T-helper 2 cell (primary cell): ENCODE measurements around the gene DLG2.
"Not testable (repeated sequence)": the region's sequence is repeated elsewhere in the genome, so short reads cannot be mapped to it uniquely, and the experiment has no call there.

ENCODE experiments used
- DNase-seq, 5 experiments: peaks; one replicate each; pipeline versions ENCODE4 v3.0.0 to v3.0.0-alpha.2; 2012 to 2022

DLG2 gene

DNA sequence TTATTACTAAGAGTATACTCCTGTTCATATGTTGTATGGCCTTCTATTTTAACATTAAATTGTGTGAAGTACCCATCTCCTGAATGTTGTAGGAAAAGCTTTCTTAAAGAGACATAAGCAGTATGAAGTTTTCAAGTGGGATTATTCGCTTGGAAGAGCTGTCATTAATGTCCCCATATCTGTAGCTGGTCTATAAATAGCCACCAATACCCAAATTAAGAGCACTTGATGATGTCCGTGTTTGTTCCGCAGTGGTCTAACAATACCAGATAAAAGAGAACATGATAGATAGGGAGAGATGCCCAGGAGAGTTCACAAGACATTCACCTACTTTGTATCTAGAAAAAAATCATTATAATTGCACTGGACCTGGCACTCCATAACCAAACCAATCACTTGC lies 527.6 kb downstream of the DLG2 start:
- no peak for DNase-seq

DNA sequence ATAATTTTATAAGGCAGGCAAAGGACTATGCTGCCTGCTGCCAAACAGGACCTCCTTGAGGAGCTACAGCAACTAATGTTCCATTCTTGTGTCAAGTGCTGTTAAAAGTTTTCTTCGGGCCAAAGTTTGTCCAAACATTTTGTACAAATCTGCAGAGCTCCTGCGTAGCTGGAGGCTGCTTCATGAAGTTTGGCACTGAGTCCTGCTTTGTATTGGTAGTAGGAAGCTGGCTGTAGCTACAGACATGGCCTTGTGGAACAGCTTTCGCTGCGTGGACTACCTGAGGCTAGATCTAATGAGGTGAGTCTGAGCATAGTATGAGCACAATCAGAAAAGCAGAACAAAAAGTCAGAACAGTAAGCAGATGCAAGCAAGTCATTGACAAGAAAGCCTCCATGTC lies 528.1 kb downstream of the DLG2 start:
- no peak for DNase-seq

DNA sequence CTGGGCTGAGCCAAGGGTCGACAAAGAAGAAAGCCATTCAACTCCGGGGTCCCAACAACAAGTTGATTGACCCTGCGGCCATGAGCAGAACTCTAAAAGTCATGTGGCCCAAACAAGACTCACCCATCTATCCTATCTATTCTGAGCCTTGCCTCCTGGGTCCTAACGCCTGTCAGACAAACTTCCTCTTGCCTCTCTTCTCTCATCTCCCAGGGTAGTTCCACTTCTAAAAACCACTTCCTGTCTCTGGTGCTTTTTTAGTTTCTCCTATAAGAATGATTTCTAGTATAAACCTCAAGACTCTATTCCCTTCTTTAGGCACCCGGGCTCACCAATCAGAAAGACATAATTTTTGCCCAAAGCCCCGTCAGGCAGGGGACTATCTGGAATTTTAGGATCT lies 530.2 kb downstream of the DLG2 start:
- DNase-seq: peak in 1 of 5 experiments; percentile 7

DNA sequence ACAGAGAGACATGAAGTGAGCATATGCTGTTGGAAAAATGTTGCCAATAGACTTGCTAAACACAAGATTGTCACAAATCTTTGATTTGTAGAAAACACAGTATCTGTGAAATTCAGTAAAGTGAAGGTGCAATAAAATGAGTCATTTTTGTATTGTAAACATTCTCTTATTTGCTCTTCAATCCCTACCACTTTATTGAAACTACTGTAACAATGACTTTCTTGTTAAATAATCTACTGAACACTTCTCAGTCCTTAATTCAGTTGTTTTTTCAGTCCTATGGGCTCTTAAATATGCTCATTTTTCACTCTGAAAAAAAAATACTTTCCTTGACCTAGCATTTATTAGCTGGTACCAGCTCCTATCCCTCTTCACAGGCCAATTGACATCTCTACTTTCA lies 531.9 kb downstream of the DLG2 start:
- no peak for DNase-seq

DNA sequence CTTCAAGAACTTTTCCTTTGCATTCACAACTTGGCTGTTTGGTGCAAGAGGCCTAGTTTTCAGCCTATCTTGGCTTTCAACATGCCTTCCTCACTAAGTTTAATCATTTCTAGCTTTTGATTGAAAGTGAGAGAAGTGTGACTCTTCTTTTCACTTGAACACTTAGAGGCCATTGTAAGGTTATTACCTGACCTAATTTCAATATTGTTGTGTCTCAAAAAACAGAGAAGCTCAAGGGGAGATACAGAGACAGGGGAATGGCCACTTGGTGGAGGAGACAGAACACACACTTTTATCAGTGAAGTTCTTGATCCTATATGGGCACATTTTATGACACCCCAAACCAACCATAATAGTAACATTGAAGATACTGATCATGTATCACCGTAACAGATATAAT lies 532.3 kb downstream of the DLG2 start:
- no peak for DNase-seq

DNA sequence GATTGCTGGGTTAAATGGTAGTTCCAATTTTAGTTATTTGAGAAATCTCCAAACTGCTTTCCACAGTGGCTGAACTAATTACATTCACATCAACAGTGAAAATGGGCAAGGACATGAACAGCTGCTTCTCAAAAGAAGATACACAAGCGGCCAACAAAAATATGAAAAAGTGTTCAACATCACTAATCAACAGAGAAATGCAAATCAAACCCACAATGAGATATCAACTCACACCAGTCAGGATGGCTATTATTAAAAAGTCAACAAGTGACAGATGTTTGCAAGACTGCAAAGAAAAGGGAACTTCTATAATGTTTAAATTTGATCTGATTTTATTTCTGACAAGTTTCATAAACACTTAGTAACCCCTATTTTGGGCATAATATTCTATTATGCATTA lies 537.5 kb downstream of the DLG2 start:
- no peak for DNase-seq

DNA sequence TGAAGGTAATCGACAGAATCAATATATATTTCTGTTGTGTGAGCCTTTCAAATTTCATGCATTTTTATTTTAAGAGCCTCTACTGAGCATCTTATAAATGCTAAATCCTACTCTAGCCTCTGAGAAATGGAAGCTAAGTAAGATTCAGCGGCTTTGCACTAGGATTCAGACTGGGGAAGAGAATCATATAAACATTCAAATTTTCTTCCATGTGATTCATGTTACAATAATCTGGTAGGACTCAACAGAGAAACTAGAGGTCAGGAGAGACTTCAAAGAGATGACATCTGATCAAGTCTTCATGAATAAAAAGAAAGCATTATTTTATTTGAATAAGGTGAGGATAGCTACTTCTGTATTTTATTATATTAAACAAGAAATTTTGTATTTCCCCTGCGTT lies 538.9 kb downstream of the DLG2 start:
- DNase-seq: no peak

DNA sequence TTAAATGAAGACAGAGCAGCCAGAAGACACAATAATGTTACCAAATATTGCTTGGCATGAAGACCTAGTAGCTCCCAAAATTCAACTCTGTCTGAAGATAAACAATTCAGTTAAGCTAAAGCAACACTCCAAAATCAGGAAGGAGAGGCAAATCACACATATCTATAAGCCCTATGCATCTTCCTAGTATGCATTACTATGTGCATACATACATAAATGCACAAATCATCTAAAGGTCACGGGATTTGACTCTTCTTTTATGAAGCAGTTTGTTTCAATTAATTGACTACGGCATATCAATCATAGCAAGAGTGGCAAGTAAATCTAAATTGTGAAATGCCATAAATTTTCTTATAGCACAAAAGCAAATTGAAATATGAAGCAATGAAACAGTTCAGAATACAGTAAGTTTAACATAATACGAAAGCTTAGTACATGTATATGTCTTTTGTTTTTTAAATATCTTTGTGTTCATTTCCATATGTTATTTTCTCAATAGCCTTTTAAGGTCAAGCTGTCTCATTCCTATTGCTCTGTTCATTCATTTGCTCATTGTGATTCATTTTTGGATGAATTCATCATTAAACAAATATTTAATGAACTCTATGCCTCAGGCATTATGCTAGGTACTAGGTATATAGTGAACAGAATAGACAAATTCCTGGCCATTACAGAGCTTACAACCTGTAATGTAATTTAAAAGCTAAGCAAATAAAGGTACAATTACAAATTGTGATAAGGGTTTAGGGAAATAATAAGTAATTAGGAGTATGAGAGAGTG lies 540.5 kb downstream of the DLG2 start:
- DNase-seq: no peak

DNA sequence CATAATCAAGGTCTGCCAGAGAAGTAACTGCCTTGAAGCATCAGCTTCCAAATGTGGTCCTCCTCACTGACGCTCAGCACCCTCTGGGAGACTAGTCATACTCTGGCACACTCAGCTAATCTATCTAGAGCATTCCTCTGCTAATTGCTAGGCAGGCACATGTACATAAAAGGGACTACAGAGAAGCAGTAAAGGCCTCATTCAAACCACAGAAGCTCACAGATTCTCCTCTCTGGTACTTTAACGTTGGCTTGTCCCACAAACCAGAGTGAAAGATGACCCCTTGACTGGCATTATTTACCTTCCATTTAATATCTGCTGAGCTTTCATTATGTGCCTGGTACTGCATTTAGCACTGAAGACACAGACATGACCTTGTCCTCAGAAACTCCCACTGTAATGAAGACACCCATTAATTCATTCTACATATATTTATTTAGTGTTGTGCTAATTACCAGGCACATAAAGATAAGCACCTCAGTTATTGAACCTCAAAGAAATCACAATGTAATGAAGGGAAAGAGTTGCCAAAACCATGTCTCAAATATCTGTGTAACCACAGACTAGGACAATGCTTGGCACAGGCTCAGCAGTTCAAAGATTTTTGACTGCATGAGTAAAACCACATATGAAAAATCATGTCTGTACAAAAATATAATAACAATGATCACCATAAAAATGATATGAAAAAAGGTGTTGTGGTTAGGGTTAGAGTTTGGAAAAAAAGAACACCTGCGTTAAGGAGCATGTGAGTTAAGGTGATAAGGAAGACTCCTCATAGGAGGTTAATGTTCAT lies 550.4 kb downstream of the DLG2 start:
- DNase-seq: no peak

DNA sequence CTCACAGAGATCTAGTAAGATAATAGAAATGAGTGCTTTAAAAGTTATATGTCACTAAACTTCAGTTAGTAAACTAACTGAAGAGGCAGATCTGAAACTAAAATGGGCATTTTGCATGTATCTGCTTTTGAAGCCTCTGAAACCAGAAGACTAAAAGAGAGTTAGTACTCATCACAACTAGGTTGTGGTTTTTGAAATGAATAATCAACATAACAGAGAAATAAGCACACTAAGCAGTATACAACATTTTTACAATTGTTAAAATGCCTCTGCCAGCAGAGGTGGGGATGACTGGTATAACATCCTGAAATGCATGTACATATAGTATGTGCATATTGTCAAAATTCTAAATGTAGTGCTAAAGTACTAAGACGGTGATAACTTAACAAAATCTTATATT lies 564.5 kb downstream of the DLG2 start:
- DNase-seq: peak in 1 of 5 experiments; percentile 78

DNA sequence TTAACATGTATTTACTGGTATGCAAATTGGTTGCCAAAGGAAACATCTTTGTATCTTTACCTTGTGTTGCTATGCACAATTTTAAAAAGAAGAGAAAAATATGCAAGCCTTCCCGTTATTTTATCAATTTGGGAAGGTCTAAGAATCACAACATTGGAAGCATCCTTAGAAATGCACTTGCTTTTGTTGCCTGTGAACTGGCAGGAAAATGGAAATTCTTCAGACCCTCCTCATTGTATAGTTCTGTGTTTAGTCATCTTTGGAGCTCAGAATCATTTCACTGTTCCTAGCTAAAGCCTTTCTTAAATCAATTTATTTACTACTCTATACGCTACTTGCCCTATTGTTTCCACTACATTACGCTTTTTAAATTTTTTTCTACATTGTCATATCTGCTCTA lies 574.5 kb downstream of the DLG2 start:
- DNase-seq: no peak

DNA sequence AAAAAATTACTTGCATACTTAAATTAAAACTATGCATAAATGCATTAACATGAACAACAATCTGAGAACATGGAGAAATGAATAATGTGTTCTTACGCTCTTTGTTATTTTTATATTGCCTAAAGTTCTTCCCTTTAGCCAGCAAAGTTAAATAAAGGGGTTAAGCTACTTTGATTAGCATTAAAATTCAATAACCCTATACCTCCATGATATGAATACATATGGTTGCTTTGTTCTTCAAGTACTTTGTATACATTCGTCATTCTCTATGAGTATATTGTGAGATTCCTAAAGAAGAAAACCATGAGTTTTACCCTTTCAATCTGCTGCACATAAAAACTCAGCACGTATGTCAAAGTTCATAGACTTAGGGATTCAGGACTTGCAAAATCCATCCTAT lies 578.3 kb downstream of the DLG2 start:
- DNase-seq: no peak

DNA sequence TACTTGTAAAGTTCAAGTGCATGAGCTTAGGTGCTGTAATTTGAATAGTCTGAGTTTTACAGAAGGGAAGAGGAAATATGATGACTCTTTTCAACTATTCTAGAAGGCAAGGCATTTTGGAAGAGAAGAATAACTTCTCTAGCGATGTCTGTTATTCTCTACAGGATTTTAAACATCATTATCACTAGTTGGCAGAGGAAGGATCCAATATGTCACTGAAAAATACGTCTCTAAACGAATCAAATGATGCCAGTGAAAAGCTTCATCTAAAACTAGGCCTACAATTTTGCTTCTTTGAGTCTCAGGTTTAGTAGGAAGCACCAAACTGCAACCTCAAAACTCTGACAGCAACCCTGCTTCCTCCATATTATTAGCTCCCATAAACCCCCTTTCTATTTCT lies 581.4 kb downstream of the DLG2 start:
- DNase-seq: no peak

DNA sequence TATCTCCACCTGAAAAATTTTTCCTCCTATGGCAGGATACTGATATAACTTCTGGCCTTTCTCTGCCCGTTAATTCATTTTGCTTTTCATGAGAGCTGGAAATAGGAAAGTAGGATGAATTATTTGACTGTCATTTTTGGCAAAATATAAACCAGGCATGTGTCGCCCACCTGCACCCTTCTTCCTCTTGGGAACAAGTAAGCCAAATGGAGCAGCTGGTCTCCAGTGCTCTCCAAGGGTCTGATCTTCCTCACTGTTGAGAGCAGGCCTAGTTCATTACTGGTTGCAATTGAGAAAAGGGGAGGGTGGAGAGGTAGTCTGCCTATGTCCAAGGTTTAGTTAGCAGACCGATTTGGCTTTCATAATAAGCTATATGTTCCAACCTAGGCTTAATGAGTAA lies 582.2 kb downstream of the DLG2 start:
- DNase-seq: no peak

DNA sequence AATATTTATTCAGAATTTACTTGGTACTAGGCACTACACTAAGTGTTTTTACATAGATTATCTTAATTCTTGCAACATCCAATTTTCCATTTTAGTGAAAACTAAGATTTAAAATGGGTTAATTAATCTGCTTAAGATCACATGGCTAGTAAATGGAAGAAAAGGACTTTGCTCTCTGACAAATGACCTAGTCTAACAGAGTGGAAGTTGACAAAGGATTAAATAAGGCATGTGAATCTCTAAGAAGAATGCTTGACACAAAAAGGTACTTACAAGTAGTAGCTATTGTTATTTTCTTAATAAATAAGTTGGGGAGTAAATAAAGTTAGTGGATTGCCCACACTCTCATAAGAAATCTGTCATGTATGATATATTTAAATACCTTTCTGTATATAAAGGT lies 584.8 kb downstream of the DLG2 start:
- DNase-seq: no peak

DNA sequence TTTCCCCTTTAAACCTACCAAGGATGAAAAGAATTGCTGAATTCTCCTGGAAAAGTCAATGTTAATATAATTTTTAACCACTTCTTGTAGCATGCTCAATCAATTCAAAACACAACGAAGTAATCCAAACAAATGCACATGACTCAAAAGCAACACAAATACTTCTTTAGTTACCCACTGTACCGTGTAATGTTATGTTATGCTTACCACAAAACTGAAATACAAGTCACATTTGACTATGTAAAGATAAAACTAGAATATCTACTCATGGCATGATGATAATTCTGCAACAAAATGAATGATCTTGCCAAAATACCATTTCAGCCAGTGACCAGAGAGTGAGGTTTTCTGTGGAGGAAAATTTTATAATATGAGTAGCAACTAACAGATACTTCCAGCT lies 587.0 kb downstream of the DLG2 start:
- no peak for DNase-seq

DNA sequence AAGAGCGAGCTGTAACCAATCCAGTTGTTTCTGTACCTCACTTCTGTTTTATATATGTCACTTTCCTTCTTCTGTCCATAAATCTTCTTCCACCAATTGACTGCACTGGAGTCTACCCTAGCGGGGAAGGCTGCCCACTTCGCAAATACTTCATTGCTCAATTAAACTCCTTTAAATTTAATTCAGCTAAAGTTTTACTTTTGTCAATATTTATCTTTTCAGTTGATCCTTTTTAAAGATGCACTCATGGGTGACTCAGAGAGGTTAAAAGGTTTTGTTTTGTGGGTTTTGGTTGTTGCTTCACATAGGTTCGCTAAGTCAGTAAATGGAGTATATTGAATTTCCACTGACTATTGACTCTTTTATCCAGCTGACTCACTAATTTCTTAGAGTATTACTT lies 597.2 kb downstream of the DLG2 start:
- no peak for DNase-seq

DNA sequence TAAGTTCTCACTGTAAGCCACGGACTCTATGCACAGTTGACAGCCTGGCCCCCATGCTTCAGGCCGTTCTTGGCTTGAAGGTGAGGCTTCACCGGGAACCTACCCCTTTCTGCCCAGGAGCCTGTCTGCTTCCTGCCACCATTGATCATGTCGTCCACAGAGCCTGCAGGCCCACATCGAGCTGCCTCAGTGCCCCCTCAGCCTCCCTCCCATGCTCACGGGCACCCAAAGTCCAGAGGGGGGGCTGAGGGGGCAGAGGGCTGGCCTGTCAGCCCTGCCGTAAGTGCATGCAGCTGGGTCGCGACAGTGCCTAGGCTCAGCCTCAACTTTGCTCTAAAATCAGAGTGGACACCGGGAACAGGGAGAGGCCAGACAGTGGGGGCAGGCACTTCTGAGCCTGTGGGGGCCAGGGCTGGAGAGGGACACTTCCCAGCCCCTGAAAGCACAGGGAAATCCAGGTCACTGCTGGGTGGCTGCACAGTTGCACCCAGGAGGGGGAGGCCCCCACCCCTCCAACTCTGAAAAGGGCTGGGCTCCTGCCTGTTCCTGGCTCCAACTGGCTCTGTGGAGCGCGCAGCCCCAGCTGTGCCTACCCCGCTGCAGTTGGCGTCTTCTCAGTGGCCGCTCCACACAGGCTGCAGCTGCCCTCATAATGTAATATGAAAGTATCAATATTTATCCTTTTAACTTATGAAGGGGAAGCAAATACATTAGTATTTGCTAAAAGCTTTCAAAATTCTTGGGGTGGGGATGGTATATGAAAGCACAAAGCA lies 598.6 kb downstream of the DLG2 start:
- DNase-seq: no peak

DNA sequence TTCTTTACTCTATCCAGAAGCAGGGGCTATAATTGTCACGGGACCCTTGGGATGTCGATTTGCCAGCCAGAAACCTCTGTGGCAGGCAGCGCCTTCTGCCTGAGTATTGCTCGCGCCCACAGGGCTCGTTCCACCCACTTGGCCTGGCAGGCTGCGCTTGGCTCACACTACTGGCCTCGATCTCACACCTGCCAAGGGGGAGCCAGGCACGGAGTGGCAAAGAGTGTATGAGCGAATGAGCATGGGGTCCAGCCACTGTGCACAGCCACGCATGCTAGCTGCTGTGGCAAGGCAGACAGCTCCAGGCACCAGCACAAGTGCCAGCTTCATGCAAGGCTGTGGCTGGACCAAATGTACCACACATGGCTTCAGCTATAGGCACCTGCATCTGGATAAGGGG lies 599.8 kb downstream of the DLG2 start:
- DNase-seq: no peak

DNA sequence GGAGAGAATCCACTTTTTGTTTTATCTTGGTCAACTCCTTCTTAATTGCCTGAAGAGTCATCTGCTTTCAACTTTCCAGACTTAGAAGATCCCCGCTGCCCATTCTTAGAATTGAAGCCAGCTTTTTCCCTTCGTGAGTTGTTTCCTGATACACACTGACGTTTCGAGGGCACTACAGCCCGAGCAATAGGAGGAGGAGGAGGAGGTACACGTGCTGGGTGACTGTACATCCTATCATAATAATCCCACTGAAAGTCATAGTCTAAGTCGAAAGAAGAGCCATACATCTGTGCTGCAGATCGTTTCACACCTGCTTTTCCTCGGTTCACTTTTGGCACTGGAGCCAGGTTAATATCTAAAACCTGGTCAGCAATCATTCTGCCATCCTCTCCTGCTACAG lies 606.1 kb downstream of the DLG2 start:
- no peak for DNase-seq

DNA sequence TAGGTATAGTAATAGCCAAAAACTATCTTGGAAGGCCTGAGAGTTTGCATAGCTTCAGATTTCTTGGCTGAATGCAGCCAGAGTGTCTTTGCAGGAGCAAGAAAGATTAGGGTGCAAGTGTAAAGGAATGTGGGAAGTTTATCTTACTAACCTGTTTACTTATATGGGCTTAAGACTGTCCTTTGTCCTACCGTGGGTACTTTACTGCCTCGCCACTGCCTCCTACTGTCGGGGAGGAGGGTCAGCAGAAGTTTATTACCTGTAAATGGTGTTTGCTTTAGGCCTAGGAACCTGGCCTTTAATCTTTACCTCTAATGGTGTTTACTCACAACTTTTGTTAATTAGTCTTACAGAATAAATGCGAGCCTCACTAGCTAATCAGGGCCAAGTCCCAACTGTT lies 633.8 kb downstream of the DLG2 start:
- DNase-seq: no peak

DNA sequence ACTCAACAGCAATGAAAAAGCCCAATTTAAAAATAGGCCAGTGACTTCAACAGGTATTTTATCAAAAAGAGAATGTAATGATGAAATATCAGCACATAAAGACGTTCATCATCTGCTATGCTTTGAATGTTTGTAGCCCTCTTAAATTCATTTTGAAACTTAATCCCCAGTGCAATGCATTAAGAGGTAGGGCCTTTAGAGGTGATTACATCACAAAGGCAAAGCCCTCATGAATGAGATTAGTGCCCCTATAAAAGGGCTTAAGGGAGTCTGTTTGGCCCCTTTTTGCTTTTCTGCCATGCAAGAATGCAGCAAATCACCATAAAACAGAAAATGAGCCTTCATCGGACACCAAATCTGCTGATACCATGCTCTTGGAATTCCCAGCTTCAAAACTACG lies 637.0 kb downstream of the DLG2 start:
- DNase-seq: no peak

DNA sequence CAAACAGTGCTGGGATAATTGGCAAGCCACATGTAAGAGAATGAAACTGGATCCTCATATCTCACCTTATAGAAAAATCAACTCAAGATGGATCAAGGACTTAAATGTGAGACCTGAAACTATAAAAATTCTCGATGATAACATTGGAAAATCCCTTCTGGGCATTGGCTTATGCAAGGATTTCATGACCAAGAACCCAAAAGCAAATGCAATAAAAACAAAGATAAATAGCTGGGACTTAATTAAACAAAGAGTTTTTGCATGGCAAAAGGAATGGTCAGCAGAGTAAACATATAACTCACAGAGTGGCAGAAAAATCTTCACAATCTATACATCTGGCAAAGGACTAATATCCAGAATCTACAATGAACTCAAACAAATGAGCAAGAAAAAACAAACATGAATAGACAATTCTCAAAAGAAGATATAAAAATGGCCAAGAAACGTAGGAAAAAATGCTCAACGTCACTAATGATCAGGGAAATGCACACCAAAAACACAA lies 639.4 kb downstream of the DLG2 start:
- DNase-seq: not testable (repeated sequence)
